ENCODE measurements around the gene MRPL32. TPM values are rescaled to one million over a fixed set of nuclear protein-coding genes. Genes with fewer than 3 reads are reported as not detected.

MRPL32 gene
- polyA plus RNA-seq, 6 donors from 2014 or later, result 19.8 to 55.5 (median 45.4) TPM

DNA sequence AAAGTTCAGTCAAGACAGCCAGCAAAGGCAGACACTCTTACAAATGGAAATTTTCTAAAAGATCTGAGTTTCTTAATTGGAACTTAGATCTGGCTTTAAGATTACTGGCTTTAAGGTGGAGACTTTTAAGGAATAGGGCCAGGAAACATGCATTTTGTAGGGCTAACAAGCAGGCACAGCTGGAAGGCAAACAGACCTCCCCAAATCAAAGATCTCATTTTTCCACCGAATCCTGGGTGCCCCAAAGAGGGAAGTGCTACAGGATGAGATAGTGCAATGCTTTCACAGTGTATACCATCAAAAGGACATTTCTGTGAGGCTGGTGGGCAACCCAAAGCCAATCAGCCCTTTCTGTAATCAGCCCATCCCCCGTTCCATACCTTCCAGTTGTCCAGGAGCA, 27.4 kb downstream of the MRPL32 start:
- DNase-seq (no peak), ATAC-seq (ENCODE audit: low read depth in 2 of 2) (no peak)
- peaks cover 0 to 26% (median 14%) of the 10 kb centered on the region in 7 donors for H3K9me3 Mint-ChIP-seq
- no peak overlapping the region for H3K4me3 Mint-ChIP-seq
- H3K27me3 Mint-ChIP-seq, result peaks cover 19 to 27% (median 22%) of the 10 kb centered on the region in 3 donors
- no peak overlapping the region for H3K27ac Mint-ChIP-seq
- H3K4me1 Mint-ChIP-seq, result no peaks in the 10 kb centered on the region
- H3K36me3 Mint-ChIP-seq, result peaks cover 7 to 8% of the 10 kb centered on the region in 2 donors

DNA sequence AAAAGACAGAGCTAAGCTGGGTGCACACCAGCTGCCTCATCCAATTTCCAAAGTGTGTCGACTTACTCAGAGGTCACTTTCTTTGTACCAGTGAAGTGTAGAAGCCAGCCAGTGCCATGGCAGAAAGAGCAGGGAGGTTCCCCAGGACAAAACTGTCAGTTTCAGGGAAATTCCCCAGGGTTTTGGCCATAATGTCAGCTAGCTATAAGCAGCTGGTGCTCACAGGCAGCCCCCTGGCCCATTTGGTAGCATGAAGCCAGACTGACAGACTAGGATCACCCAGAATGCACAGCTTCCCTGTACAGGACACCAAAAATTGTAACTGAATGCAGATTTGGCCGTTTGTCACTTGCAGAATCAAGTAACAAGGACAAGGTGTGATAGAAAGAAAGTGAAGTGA, 28.6 kb downstream of the MRPL32 start:
- Mint-ChIP-seq H3K27me3 (peaks cover 22 to 38% (median 34%) of the 10 kb centered on the region in 3 donors), H3K9me3 (peaks cover 0 to 18% (median 14%) of the 10 kb centered on the region in 7 donors), H3K4me3 (no peak overlapping the region), H3K4me1 (no peaks in the 10 kb centered on the region), H3K27ac (peak overlapping the region in 1 of 6 donors; percentile 52), H3K36me3 (peaks cover 7 to 8% of the 10 kb centered on the region in 2 donors)
- ATAC-seq (ENCODE audit: low read depth in 2 of 2) (no peak), DNase-seq (no peak)

DNA sequence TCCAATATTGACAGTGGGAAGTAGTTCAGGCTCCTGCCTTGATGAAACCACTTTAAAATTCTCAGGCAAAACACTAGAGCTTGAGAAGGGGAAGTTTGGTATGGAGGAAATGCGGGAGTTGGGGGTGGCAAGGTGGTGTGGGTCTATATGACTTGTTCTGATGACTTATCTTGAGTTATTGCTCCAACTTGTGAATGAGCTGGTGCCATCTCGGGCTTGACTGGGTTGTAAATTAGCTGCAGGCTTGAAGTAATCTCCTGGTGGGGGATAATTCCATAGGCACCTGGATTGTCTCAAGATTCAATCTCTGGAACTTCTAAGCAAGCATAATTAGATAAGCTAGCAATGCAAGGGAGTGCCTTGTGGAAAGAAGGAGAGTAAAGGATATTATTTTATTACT, 29.0 kb downstream of the MRPL32 start:
- H3K9me3 Mint-ChIP-seq, result peaks cover 0 to 16% (median 13%) of the 10 kb centered on the region in 7 donors
- no peak for DNase-seq
- no peak overlapping the region for H3K27ac Mint-ChIP-seq
- no peaks in the 10 kb centered on the region for H3K4me1 Mint-ChIP-seq
- H3K36me3 Mint-ChIP-seq, result peaks cover 7 to 8% of the 10 kb centered on the region in 2 donors
- peaks cover 22 to 38% (median 35%) of the 10 kb centered on the region in 3 donors for H3K27me3 Mint-ChIP-seq
- H3K4me3 Mint-ChIP-seq, result no peak overlapping the region
- no peak for ATAC-seq (ENCODE audit: low read depth in 2 of 2)

DNA sequence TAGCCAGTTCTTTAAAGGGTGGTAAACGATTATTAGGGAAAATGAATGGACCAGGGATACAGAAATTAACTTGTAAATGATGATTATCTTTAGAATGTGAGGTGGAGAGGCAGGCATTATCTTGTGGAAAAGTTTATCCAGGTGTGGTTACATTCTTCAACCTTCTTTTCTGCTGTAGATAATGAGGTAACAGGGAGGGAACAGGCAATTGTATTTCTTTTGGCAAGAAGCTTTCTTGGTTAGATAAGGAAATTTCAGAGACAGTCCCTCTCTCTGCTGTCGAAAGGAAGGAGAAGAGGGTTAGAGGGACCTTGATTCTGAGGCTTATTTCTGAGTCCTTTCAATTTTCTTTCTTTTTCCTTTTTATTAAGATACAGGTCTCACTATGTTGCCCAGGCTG, 32.1 kb downstream of the MRPL32 start:
- H3K36me3 Mint-ChIP-seq, result no peaks in the 10 kb centered on the region
- H3K9me3 Mint-ChIP-seq, result peaks cover 0 to 3% (median 0%) of the 10 kb centered on the region in 7 donors
- H3K27me3 Mint-ChIP-seq, result peaks cover 26 to 45% (median 40%) of the 10 kb centered on the region in 3 donors
- no peak overlapping the region for H3K27ac Mint-ChIP-seq
- H3K4me3 Mint-ChIP-seq, result no peak overlapping the region
- H3K4me1 Mint-ChIP-seq, result no peaks in the 10 kb centered on the region
- DNase-seq, result no peak
- no peak for ATAC-seq (ENCODE audit: low read depth in 2 of 2)

DNA sequence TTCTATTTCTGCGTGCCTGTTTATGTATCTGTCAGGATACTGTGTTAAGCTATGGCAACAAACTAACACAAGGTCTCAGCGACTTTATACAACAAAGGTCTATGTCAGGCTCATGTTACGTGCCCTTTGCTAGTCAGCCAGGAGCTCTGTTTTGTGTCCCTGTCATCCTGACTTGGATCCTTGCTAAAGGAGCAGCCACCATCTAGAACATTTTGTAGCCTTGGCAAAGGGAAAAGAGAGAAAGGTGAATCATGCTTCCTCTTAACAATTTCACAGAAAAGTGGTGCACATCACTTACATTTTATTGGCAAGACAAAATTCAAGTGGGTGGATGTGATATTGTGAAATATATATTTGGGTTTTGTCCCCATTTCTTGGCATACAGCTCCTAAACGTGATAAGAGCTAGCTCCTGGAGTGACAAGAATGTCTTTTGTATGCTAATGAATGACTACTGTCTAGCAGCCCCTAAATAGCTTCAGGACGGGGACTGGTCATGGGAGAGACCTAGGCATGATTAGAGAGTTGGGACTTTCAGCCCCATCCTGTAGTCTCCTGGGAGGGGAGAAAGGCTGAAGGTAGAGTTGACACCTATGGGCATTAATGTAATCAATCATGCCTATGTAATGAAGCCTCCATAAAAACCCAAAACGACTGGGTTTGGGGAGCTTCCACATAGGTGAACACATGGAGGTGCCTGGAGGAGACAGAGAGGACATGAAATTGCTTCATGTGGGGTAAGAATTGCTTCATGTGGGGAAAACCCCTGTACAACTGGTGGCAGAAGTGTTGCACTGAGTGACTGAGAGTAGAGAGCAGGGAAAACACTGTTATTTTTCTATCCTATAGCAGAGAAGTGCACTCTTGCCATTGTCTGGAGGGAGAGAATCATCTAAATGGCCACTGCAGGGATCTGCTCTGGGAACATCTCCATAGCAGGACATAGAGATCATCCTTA, 33.0 kb downstream of the MRPL32 start:
- DNase-seq (no peak), ATAC-seq (ENCODE audit: low read depth in 2 of 2) (no peak)
- Mint-ChIP-seq H3K4me1 (no peaks in the 10 kb centered on the region), H3K36me3 (no peaks in the 10 kb centered on the region), H3K27ac (no peak overlapping the region), H3K27me3 (peaks cover 26 to 45% (median 37%) of the 10 kb centered on the region in 3 donors), H3K4me3 (no peak overlapping the region), H3K9me3 (peaks cover 0 to 2% (median 0%) of the 10 kb centered on the region in 7 donors)

DNA sequence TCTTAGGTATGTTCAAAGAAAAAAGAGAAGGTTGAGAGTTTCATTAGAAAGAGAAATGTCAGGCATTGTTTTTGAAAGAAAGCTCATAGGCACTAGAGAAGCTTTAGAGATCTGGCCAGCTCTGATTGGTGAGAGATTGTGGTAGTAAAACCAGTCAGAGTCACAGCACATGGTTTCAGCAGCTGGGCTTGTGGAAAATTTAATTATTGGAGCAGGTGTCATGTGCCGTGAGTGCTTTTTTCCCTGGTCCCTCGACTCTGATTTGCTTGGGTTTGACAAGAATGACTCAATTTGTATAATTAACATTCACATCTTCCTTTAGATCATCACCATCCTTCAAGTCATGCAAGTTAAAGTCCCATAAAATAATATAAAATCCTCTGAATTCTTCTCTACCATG, 35.2 kb downstream of the MRPL32 start:
- no peaks in the 10 kb centered on the region for H3K36me3 Mint-ChIP-seq
- peak overlapping the region in 1 of 6 donors; percentile 26 for H3K27ac Mint-ChIP-seq
- no peak overlapping the region for H3K4me3 Mint-ChIP-seq
- H3K27me3 Mint-ChIP-seq, result peaks cover 25 to 34% (median 28%) of the 10 kb centered on the region in 3 donors
- ATAC-seq (ENCODE audit: low read depth in 2 of 2) (no peak), DNase-seq (no peak)
- H3K4me1 Mint-ChIP-seq, result no peaks in the 10 kb centered on the region
- peaks cover 0 to under 1% (median 0%) of the 10 kb centered on the region in 7 donors for H3K9me3 Mint-ChIP-seq

DNA sequence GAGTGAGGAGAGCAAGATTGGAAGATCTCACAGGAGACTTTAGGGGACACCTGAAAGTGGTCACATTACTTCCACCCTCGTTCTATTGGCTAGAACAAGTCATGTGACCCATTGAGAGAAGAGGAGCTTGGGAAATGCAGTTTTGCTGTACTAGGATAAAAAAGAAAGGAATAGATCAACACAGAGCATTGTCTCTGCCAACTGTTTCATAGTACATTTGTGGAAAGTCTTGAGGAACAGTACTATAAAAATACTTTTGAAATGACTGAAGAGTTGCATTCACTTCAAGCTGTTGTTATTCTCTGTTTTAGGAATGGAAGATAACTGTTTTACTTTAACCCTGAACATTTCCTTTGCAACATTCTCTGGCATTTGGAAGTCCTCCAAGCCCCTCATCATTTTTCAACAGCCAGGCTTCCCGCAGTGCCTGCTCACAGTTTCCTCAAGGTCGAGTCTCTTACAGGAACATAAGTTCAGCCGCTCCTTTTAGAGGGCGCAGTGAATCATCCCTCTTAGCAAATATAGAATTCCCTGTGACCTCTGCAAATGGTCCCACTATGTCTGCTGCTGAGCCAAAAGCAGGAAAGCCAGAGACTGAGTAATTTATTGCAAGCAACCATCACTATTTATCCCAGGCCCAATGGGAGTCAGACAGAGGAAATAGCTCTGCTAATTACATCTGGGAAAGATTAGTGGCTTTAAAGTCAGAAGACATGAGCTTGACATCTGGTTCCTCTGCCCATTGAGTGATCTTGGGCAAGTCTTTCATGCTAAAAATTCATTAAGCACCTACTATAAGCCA, 40.7 kb downstream of the MRPL32 start:
- DNase-seq, result no peak
- Mint-ChIP-seq H3K9me3 (peaks cover 0 to 6% (median 0%) of the 10 kb centered on the region in 7 donors), H3K36me3 (peaks cover 0 to 5% of the 10 kb centered on the region in 2 donors), H3K27me3 (peaks cover 21 to 33% (median 21%) of the 10 kb centered on the region in 3 donors), H3K4me3 (no peak overlapping the region), H3K27ac (no peak overlapping the region), H3K4me1 (no peaks in the 10 kb centered on the region)
- no peak for ATAC-seq (ENCODE audit: low read depth in 2 of 2)

DNA sequence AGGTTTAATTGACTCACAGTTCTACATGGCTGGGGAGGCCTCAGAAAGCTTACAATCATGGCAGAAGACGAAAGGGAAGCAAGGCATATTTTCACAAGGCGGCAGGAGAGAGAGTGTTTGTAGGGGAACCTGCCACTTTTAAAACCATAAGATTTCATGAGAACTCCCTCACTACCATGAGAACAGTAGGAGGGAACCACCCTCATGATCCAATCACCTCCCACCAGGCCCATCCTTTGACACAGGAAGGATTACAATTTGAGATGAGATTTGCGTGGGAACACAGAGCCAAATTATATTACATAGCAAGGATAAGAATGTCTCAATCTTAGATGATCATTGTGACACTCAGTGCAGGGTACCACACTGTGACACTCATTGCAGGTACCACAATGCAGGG, 44.2 kb downstream of the MRPL32 start:
- no peak for ATAC-seq (ENCODE audit: low read depth in 2 of 2)
- peaks cover 17 to 46% (median 32%) of the 10 kb centered on the region in 3 donors for H3K27me3 Mint-ChIP-seq
- H3K4me3 Mint-ChIP-seq, result no peak overlapping the region

DNA sequence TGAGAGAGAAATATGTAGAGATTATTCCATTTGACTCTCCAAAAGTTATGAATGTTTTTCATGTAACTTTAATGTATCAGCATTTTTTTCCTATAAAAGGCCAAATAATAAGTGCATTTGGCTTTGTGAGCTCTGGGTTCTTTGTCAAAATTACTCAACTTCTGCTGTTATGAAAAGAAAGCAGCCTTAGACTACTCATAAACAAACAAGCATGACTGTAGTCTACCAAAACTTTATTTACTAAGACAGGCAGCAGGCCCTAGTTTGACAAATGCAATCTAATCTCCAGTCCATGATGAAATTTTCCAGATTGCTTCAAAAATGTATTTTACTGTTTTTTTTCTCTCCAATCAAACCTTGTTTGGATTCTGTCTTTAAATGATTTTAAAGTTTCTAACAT, 46.3 kb downstream of the MRPL32 start:
- Mint-ChIP-seq H3K9me3 (peaks cover 0 to 8% (median under 1%) of the 10 kb centered on the region in 7 donors), H3K4me1 (no peaks in the 10 kb centered on the region), H3K27me3 (peaks cover 17 to 46% (median 32%) of the 10 kb centered on the region in 3 donors), H3K4me3 (no peak overlapping the region), H3K27ac (no peak overlapping the region), H3K36me3 (peaks cover under 1 to 5% of the 10 kb centered on the region in 2 donors)
- ATAC-seq (ENCODE audit: low read depth in 2 of 2) (no peak), DNase-seq (no peak)

More for the DNA sequence above, 44.2 kb downstream of the MRPL32 start:
- Mint-ChIP-seq H3K27ac (no peak overlapping the region), H3K36me3 (peaks cover 0 to 5% of the 10 kb centered on the region in 2 donors), H3K4me1 (no peaks in the 10 kb centered on the region), H3K9me3 (peaks cover 0 to 6% (median 0%) of the 10 kb centered on the region in 7 donors)
- DNase-seq, result no peak

DNA sequence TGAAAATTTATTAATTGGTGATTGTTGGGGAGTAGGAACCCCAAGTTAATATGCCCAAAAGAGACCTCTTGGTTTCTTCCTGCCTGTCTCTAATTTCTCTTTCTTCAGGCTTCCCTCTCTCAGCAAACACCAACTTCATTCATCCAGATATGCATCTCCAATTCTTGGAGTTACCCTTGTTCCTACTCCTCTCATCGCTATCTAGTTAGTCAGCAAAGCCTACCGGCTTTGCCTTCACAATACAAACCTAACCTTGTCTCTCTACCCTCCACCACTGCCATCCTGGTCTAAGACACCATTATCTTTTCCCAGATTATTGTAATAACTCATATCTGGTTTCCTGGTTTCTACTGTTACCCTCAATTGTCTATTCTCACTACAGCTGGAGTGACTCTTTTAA, 47.9 kb downstream of the MRPL32 start:
- Mint-ChIP-seq H3K27me3 (peaks cover 18 to 42% (median 26%) of the 10 kb centered on the region in 3 donors), H3K27ac (no peak overlapping the region), H3K36me3 (peaks cover 1 to 7% of the 10 kb centered on the region in 2 donors), H3K4me3 (no peak overlapping the region), H3K4me1 (no peaks in the 10 kb centered on the region), H3K9me3 (peaks cover 4 to 21% (median 8%) of the 10 kb centered on the region in 7 donors)
- ATAC-seq (ENCODE audit: low read depth in 2 of 2), result no peak
- DNase-seq, result no peak

DNA sequence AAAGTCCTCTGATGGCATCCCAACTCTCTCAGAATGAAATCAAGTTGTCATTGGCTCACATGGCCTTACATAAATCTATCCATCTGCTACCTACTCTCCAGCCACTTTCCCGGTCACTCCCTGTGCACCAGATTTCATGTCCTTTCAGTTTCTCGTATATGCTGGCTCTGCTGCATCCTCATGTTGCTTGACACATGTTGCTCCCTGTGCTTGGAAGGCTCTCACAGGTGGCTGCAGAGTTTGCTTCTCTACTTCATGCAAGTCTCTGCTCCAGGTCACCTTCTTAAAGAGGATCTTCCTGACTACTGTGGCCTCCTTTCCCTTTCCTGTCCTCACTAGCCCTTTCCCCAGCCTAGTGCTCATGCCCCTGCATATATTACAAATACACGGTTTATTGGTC, 48.3 kb downstream of the MRPL32 start:
- Mint-ChIP-seq H3K4me1 (no peaks in the 10 kb centered on the region), H3K36me3 (peaks cover 0 to 7% of the 10 kb centered on the region in 2 donors), H3K4me3 (no peak overlapping the region), H3K9me3 (peaks cover 4 to 23% (median 8%) of the 10 kb centered on the region in 7 donors), H3K27ac (no peak overlapping the region), H3K27me3 (peaks cover 15 to 37% (median 26%) of the 10 kb centered on the region in 3 donors)
- ATAC-seq (ENCODE audit: low read depth in 2 of 2) (no peak), DNase-seq (no peak)

DNA sequence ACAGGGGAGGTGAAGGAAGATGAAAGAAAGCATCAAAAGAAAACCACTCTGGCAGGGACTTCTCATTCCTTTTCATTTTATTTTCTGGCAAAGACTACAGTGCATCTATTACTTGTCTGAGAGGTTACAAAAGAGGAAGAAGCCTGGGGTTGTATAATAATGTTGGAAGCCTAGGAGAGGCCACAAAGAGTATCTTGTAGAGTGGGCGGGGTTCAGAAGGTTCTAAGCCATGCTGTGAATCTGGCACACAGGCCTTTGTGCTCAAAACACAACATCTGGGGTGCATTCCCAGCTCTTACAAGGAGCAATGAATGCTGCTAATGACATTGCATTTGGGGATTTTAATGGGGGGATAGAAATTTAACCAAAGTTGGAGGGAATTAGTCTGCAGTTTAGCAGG, 49.4 kb downstream of the MRPL32 start:
- Mint-ChIP-seq H3K4me3 (no peak overlapping the region), H3K9me3 (peaks cover 4 to 18% (median 10%) of the 10 kb centered on the region in 7 donors), H3K36me3 (peaks cover 0 to 7% of the 10 kb centered on the region in 2 donors), H3K27me3 (peaks cover 11 to 37% (median 28%) of the 10 kb centered on the region in 3 donors), H3K4me1 (no peaks in the 10 kb centered on the region), H3K27ac (no peak overlapping the region)
- no peak for DNase-seq
- no peak for ATAC-seq (ENCODE audit: low read depth in 2 of 2)

DNA sequence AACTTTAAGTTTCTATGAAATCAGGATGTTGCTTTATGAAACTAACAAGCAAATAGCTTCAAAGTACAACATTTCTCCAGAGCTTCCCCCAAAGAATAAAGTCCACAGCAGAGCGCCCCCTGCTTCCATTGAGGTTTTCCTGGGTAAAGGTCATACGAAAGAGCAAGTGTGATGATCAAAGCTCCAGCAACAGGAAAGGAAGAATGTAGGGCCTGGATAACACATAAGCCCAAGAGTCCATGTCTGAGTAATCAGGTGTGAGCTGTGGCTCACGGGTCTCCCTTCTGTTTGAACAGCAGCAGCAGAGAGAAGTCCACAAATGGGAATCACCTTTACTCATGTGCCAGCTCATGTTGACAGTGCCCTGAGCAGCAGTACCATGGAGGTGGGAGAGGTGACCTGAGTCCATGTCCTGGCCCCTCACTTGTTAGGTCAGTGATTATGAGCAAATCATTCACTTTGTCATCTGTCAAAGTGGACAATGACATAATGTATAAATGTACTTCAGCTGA, 50.5 kb downstream of the MRPL32 start:
- Mint-ChIP-seq H3K9me3 (peaks cover 4 to 18% (median 10%) of the 10 kb centered on the region in 7 donors), H3K27me3 (peaks cover 13 to 33% (median 23%) of the 10 kb centered on the region in 3 donors), H3K27ac (no peak overlapping the region), H3K4me3 (no peak overlapping the region), H3K36me3 (peaks cover 0 to 7% of the 10 kb centered on the region in 2 donors), H3K4me1 (no peaks in the 10 kb centered on the region)
- DNase-seq (no peak), ATAC-seq (ENCODE audit: low read depth in 2 of 2) (no peak)
